Activated T-cell treated with anti-CD3 and anti-CD28 coated beads, Interleukin-2, amount 50 U/mL, for 72 hours (primary cell): Measurements from ENCODE around the gene ADGRG7. TPM values are rescaled to one million over a fixed set of nuclear protein-coding genes. Genes with fewer than 3 reads are reported as not detected.
"Not testable (repeated sequence)": the region's sequence is repeated elsewhere in the genome, so short reads cannot be mapped to it uniquely, and the experiment has no call there.

Experiments used
- ATAC-seq, 2 donors: fragments of 150-1000 bp; cut with Tn5 transposase; replicated peaks in 1 of 2; 2 replicates each; pipeline ENCODE4 v1.10.0; 2021; ENCODE audit warnings: moderate library complexity in 2 of 2, mild to moderate bottlenecking in 1 of 2
- DNase-seq, 2 donors: peaks; one replicate each; pipeline ENCODE4 v3.0.0; 2021 to 2022; ENCODE audit warnings: mixed read lengths in 1 of 2
- H3K27ac Mint-ChIP-seq: one replicate; pipeline ENCODE4 v1.8.0; 2022; ENCODE audit warnings: mild to moderate bottlenecking, moderate library complexity, mixed read lengths
- H3K27me3 Mint-ChIP-seq: one replicate; pipeline ENCODE4 v1.8.0; 2022; ENCODE audit warnings: low read depth, mixed read lengths
- H3K36me3 Mint-ChIP-seq, 2 donors: one replicate each; pipeline ENCODE4 v1.8.0; 2022; ENCODE audit warnings: mixed read lengths in 2 of 2, mild to moderate bottlenecking in 1 of 2; ENCODE audit not compliant: insufficient read depth in 2 of 2
- H3K4me1 Mint-ChIP-seq: one replicate; pipeline ENCODE4 v1.8.0; 2022; ENCODE audit warnings: low read depth, mixed read lengths
- H3K4me3 Mint-ChIP-seq, 2 donors: one replicate each; pipeline ENCODE4 v1.8.0; 2022; ENCODE audit warnings: mild to moderate bottlenecking in 2 of 2, mixed read lengths in 2 of 2, moderate library complexity in 2 of 2
- H3K9me3 Mint-ChIP-seq, 2 donors: one replicate each; pipeline ENCODE4 v1.8.0; 2022; ENCODE audit warnings: mixed read lengths in 2 of 2
- total RNA-seq, 2 donors: library from RNA; stranded (reverse); gene quantifications; one replicate each; pipeline ENCODE4 v1.2.3, GENCODE V29; 2022

Gene ADGRG7
- total RNA-seq, 2 donors from 2014 or later, result not detected

DNA sequence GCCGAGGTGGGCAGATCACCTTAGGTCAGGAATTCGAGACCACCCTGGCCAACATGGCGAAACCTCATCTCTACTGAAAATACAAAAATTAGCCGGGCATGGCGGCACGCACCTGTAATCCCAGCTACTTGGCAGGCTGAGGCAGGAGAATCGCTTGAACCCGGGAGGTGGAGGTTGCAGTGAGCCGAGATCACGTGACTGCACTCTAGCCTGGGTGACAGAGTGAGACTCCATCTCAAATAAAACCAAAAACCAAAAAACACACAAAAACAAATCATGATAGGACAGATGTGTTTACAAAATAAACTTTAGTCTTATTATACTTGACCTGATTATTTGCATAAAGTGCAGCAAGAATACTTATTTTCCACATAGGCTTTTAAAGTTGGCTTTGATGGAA, 27.2 kb upstream of the ADGRG7 start:
- H3K36me3 Mint-ChIP-seq, H3K27me3 Mint-ChIP-seq, DNase-seq, H3K4me1 Mint-ChIP-seq, H3K9me3 Mint-ChIP-seq, H3K27ac Mint-ChIP-seq, H3K4me3 Mint-ChIP-seq, ATAC-seq: not testable (repeated sequence)

DNA sequence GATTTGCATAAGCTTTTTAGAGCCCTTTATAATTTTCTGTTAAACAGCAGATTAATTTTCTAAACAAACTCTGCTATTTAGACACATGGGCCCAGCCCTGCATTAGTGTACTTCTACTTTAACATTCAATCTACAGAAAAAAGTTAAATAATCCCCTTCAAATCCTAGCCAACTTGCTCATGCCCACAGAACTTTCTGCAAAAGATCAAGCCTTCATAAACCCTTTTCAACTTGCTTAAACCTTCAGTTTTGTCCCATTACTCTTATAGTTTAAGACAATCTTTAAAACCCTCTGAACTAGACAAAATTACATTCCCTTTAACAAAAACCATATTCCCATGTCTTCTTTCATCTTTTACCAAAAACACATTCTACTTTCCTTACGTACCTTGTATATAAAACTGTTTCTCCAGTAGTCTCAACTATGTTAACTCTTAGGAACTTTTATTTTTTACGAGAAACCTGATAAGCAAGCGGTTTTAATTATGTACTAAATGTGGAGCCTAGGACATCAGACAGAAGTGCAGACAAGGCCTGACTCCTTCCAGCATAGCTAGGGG, 25.2 kb upstream of the ADGRG7 start:
- H3K4me3 Mint-ChIP-seq, result no peak overlapping the region
- no peak for ATAC-seq

DNA sequence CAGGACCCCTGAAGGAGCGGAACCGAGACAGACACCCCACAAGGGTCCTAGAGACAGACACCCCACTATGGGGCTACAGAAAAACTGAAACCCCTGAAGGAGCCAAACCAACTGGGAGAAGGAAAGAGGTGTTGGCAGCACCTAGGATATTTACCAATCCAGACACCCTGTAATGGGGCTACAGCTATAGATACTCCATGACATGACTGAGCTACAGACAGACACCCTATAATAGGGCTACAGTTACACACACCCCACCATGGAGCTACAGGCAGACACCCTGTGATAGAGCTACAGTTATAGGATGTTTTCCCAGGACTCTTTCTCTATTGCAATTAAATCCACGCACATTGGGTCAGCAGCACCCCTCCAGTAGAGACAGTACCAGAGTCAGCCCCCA, 22.6 kb upstream of the ADGRG7 start:
- ATAC-seq, result no peak
- Mint-ChIP-seq H3K9me3 (no peaks in the 10 kb centered on the region), H3K27ac (no peak overlapping the region), H3K36me3 (no peaks in the 10 kb centered on the region), H3K27me3 (no peaks in the 10 kb centered on the region), H3K4me3 (no peak overlapping the region), H3K4me1 (peaks cover 6% of the 10 kb centered on the region)
- no peak for DNase-seq

More for the DNA sequence above, 25.2 kb upstream of the ADGRG7 start:
- Mint-ChIP-seq H3K27me3 (no peaks in the 10 kb centered on the region), H3K9me3 (no peaks in the 10 kb centered on the region), H3K4me1 (no peaks in the 10 kb centered on the region), H3K36me3 (no peaks in the 10 kb centered on the region), H3K27ac (no peak overlapping the region)
- no peak for DNase-seq

DNA sequence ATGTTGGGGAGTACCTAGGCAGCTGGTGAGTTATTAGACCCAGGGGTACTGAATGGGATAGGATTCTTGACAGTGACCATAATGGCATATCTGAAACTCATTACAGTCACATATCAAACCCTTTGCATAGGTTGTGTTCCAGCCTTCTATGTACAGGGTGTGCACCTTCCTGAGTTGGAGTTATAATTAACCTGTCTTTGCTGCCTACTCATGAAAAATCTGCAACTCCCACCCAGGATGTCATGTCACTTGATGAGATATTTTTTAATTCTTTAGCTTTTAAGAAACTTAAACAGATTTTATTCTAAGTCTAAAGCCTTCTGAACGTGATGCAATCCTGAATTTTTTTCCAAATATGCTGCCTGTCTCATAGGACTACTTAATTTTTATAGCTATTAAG, 21.1 kb upstream of the ADGRG7 start:
- H3K27ac Mint-ChIP-seq, result no peak overlapping the region
- no peaks in the 10 kb centered on the region for H3K36me3 Mint-ChIP-seq
- ATAC-seq (no peak), DNase-seq (no peak)
- H3K4me1 Mint-ChIP-seq, result peaks cover 6% of the 10 kb centered on the region
- no peak overlapping the region for H3K4me3 Mint-ChIP-seq
- H3K9me3 Mint-ChIP-seq, result no peaks in the 10 kb centered on the region
- H3K27me3 Mint-ChIP-seq, result no peaks in the 10 kb centered on the region

DNA sequence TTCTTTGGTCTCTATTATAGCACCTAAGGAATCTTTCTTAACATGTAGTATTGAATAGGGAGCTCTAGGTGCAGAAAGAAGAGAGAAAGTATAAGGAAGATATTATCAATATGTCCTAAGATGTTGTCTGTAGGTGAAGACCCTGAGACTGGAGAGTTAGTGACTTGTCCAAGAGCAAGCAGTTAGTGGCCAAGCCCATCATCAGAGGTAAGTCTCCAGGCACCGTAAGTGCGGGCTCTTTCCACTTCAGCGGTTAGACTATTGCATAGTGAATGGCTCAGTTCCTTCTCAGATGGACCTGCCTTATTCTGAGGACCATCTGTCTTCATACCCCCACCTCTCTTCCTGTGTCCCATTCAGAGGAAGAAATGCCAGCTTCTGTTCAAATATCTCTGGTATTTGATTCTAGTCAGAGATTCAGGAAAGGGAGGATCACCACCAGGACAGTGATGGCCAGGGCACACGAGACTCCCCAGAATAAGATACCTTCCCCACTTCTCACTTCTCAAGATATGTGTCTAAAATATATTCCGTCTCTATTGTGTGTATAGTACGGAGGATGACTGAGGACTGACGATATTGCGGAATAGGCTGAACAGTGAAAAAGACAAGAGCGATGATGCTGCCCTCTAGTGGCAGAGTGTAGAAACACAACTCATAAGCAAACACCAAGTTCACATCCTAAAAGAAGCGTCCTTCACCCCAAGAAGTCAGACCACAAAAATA, 19.1 kb upstream of the ADGRG7 start:
- peak overlapping the region; percentile 2 to 31 for H3K4me3 Mint-ChIP-seq
- no peak overlapping the region for H3K27ac Mint-ChIP-seq
- ATAC-seq, result peak; percentile 79 to 83

DNA sequence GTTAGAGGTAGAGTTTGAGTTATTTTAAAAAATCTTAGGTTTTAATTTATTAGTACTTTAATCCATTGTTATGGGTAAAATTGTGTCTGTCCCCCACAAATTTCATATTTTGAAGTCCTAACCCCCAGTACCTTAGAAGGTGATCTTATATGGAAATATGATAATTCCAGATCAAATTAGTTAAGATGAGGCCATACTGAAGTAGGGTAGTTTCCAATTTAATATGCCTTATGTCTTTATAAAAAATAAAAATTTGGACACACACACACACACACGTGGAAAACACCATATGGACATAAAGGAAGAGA, 18.6 kb upstream of the ADGRG7 start:
- H3K27me3 Mint-ChIP-seq, result no peaks in the 10 kb centered on the region
- H3K27ac Mint-ChIP-seq, result no peak overlapping the region
- H3K9me3 Mint-ChIP-seq, result no peaks in the 10 kb centered on the region
- no peak for ATAC-seq
- H3K36me3 Mint-ChIP-seq, result no peaks in the 10 kb centered on the region
- DNase-seq, result no peak
- H3K4me1 Mint-ChIP-seq, result peaks cover 6% of the 10 kb centered on the region
- H3K4me3 Mint-ChIP-seq, result no peak overlapping the region

More for the DNA sequence above, 19.1 kb upstream of the ADGRG7 start:
- DNase-seq, result peak; percentile 49 to 67
- no peaks in the 10 kb centered on the region for H3K9me3 Mint-ChIP-seq
- H3K4me1 Mint-ChIP-seq, result peaks cover 6% of the 10 kb centered on the region
- no peaks in the 10 kb centered on the region for H3K27me3 Mint-ChIP-seq
- H3K36me3 Mint-ChIP-seq, result no peaks in the 10 kb centered on the region

DNA sequence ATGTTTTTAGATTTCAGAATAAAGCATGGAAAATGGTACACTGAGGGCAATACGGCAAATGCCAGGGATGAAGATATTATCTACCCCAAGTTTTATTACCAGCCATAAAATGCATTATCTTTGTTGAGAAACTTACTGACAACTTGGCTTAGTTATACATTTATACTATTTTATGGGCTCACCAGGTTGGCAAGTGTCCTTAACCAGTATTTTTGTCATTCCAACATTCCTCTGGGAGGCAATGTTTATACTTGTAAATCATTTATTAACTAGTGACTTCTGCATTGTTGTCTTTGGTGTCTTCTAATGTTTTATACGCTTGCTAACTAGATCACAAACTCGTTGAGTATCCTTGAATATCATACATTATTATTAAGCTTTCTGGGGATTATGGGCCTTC, 18.0 kb upstream of the ADGRG7 start:
- ATAC-seq (no peak), DNase-seq (no peak)
- Mint-ChIP-seq H3K27me3 (no peaks in the 10 kb centered on the region), H3K4me3 (no peak overlapping the region), H3K9me3 (no peaks in the 10 kb centered on the region), H3K4me1 (peaks cover 6% of the 10 kb centered on the region), H3K27ac (no peak overlapping the region), H3K36me3 (no peaks in the 10 kb centered on the region)

DNA sequence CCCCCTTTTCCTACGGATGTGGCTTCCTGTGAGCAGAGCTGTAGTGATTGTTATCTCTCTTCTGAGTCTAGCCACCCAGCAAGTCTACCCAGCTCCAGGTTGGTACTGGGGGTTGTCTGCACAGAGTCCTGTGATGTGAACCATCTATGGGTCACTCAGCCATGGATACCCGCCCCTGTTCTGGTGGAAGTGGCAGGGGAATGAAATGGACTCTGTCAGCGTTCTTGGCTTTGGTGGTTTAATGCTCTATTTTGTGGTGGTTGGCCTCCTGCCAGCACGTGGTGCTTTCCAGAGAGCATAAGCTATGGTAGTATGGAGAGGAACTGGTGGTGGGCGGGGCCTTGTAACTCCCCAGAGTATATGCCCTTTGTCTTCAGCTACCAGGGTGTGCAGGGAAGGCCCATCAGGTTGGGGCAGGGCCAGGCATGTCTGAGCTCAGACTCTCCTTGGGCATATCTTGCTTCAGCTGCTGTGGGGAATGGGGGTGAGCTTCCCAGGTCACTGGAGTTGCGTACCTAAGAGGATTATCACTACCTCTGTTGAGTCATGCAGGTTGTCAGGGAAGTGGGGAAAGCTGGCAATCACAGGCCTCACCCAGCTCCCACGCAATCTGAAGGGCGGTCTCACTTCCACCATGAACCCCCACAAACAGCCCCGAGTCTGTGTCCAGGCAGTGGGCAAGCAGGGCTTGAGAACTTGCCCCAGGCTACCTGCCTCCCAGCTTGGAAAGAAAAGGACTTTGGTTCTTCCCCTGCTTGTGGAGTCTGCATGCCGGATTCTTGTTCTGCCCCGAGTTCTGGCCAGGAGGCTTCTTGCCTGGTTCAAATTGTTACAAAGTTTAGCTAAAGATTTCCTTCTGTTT, 9.0 kb upstream of the ADGRG7 start:
- Mint-ChIP-seq H3K27me3 (no peaks in the 10 kb centered on the region), H3K4me1 (peaks cover 13% of the 10 kb centered on the region), H3K9me3 (peaks cover 3 to 6% of the 10 kb centered on the region in 2 donors), H3K27ac (no peak overlapping the region), H3K4me3 (no peak overlapping the region), H3K36me3 (peaks cover 0 to 4% of the 10 kb centered on the region in 2 donors)
- ATAC-seq (no peak), DNase-seq (no peak)

DNA sequence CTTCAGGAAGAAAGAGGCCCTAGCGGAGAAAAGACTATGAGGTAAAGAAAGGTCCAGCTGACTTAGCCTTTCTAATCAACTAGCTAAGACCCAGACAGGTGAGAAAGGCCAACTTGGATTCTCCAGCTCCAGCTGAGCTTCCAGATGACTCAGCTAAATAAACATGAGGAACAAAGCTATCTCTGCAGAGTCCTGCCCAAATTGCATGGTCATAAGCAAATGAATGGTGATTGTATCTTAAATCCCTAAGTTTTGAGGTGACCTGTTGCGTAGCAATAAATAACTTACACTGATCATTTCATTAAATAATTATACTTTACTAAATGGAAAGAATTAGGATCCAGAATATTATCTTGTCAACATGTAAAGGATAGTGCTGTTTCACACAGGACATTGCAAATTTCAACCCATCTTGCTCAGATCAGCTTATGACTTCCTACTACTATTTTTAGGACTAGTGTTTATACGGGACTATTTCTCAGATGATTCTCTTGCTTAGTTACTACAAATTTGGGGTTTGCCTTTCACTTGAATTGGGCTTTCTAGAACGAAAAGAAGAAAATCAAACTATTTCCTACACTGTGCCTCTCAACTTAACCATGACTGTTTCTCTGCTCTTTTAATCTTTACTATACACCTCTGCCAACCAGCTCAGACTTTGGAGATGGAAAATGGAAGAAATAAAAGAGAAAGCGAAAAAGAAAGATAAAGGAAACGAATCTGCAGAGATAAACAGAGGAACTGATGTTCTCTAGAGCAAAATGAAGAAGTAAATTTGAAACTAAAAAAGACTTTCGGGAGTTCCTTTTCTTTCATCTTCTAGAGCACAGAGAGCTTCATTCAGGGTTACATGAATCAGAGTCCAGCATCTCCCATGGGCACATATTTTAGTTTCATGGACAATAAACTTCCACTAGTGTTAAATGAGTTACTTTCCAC, 6.6 kb upstream of the ADGRG7 start:
- Mint-ChIP-seq H3K36me3 (peaks cover 0 to 4% of the 10 kb centered on the region in 2 donors), H3K4me1 (peaks cover 13% of the 10 kb centered on the region), H3K4me3 (peak overlapping the region; percentile 73 to 79), H3K9me3 (peaks cover 3 to 6% of the 10 kb centered on the region in 2 donors), H3K27ac (peak overlapping the region; percentile 89), H3K27me3 (no peaks in the 10 kb centered on the region)
- DNase-seq (no peak), ATAC-seq (peak; percentile 32 to 58)

DNA sequence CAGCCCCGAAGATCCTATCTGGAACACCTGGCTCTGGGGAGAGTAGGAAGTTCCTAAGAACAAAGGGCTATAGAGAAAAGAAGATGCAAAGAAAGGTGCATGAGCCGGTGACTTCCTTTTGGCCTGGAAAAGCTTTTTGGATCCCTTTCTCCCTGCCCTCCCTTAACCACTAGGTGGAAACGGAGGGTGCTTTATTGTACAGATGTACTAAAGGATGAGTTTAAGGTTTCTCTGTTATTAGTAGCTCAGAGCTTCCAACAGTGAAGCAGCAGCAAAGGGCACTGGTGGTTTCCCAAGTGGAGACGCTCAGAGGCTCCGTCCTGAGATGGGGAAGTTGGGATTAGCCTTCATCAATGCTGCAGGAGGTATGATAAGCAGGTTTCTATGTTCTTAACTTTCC, 5.9 kb upstream of the ADGRG7 start:
- ATAC-seq, result peak in 1 of 2 donors; percentile 37
- peaks cover 13% of the 10 kb centered on the region for H3K4me1 Mint-ChIP-seq
- H3K27ac Mint-ChIP-seq, result peak overlapping the region; percentile 89

DNA sequence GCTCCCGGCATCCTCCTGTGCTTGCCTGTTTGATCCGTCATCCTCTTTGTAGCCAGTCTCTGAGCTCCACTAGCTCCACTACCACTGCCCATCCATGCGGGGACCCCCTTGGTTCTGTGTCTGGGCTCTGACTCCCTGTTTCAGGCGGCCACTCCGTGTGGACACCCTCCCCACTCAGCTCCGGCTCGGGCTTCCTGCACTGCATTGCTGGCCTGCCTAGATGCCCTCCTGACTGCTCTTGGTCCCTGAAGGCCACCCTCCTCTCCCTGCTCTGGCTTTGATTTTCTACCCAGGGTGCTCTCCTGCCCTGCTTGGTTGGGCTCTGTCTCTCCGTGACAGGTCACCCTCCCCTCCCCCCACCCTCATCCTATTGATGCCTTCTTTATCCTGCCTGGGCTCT, 4.0 kb upstream of the ADGRG7 start:
- DNase-seq (no peak), ATAC-seq (no peak)
- Mint-ChIP-seq H3K27me3 (peaks cover 17% of the 10 kb centered on the region), H3K4me3 (no peak overlapping the region), H3K4me1 (peaks cover 18% of the 10 kb centered on the region), H3K36me3 (no peaks in the 10 kb centered on the region), H3K27ac (no peak overlapping the region), H3K9me3 (no peaks in the 10 kb centered on the region)

More for the DNA sequence above, 5.9 kb upstream of the ADGRG7 start:
- Mint-ChIP-seq H3K27me3 (peaks cover 4% of the 10 kb centered on the region), H3K4me3 (peak overlapping the region; percentile 73 to 79), H3K9me3 (peaks cover 3 to 6% of the 10 kb centered on the region in 2 donors), H3K36me3 (peaks cover 0 to 4% of the 10 kb centered on the region in 2 donors)
- no peak for DNase-seq

DNA sequence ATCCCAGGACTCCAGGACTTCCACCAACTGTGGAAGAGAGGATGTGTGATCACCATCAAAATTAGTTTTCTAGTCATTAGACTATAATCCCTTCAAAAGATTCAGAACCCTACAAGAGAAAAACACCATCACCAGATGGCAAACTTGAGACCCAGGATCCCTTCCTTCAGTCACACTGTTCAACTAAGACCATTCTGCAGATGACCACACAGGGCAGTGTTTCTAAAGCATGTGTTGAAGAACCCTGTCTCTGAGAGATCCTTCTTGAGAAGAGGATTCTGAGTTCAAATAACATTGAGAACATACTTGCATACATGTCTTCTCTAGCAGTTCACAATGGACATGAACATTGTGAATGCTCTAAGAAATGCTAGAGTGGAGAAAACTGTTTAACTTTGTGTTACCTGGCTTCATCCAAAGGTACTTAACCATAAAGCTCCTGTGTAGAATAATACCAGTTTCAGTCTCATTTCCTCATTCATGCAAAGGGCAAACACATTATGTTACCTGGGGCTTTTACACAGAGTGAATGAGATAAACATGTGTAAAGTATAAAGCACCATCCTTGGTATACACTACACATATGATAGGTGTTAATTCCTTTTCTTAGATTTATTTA, 2.4 kb upstream of the ADGRG7 start:
- Mint-ChIP-seq H3K4me1 (peaks cover 18% of the 10 kb centered on the region), H3K4me3 (no peak overlapping the region), H3K36me3 (no peaks in the 10 kb centered on the region), H3K9me3 (no peaks in the 10 kb centered on the region), H3K27ac (no peak overlapping the region), H3K27me3 (peaks cover 23% of the 10 kb centered on the region)
- DNase-seq (no peak), ATAC-seq (no peak)
